ENCODE data around the gene ECSIT. TPM values are rescaled to one million over a fixed set of nuclear protein-coding genes. Genes with fewer than 3 reads are reported as not detected.

ECSIT gene
- total RNA-seq, 4 donors from 2014 or later, result 40.4 to 65.7 (median 57.8) TPM

GRCh38 chr19:11458236-11458900 lies 70.6 kb downstream of the ECSIT start:
- no peak for DNase-seq (ENCODE audit: low spot score in 2 of 2)
- WGBS, result 84% methylated on average over 19 of the region's 19 CpGs
- no peaks in the 10 kb centered on the region for H3K9me3 ChIP-seq
- H3K27me3 ChIP-seq, result peaks cover 18% of the 10 kb centered on the region
- no peak for TF ChIP-seq EP300 (IDR thresholded peaks at IDR 0.05)
- no peak for TF ChIP-seq POLR2AphosphoS5 (IDR thresholded peaks at IDR 0.05)
- TF ChIP-seq POLR2A (IDR thresholded peaks at IDR 0.05), result no peak
- TF ChIP-seq, protein P1, sequence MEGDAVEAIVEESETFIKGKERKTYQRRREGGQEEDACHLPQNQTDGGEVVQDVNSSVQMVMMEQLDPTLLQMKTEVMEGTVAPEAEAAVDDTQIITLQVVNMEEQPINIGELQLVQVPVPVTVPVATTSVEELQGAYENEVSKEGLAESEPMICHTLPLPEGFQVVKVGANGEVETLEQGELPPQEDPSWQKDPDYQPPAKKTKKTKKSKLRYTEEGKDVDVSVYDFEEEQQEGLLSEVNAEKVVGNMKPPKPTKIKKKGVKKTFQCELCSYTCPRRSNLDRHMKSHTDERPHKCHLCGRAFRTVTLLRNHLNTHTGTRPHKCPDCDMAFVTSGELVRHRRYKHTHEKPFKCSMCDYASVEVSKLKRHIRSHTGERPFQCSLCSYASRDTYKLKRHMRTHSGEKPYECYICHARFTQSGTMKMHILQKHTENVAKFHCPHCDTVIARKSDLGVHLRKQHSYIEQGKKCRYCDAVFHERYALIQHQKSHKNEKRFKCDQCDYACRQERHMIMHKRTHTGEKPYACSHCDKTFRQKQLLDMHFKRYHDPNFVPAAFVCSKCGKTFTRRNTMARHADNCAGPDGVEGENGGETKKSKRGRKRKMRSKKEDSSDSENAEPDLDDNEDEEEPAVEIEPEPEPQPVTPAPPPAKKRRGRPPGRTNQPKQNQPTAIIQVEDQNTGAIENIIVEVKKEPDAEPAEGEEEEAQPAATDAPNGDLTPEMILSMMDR (IDR thresholded peaks at IDR 0.05), result no peak
- no peak overlapping the region for H3K27ac ChIP-seq
- H3K4me3 ChIP-seq, result no peak overlapping the region
- no peaks in the 10 kb centered on the region for H3K36me3 ChIP-seq
- no peaks in the 10 kb centered on the region for H3K4me1 ChIP-seq

DNA sequence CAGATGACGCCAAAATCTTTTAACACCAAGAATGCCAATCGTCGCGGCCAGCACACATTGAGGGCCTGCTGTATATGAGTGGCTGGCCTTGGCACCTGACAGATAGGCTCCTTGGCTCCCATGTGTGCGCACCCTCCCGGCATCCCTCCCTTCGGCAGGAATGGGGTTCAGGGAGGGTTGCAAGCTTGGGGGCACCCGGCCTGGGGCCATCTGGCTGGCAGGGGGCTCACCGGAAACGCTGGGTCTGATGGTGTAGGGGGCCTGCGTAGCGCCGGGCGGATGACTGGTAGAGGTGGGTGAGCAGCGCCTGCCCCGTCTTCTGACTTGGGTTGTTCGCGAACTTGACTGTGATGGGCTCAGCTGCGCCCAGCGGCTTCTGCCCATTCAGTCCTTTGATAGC lies 71.1 kb downstream of the ECSIT start:
- DNase-seq (ENCODE audit: low spot score in 2 of 2), result no peak
- WGBS, result 88% methylated on average over 6 of the region's 20 CpGs
- TF ChIP-seq, protein P1 (IDR thresholded peaks at IDR 0.05), result no peak
- TF ChIP-seq POLR2AphosphoS5 (IDR thresholded peaks at IDR 0.05) (no peak), EP300 (IDR thresholded peaks at IDR 0.05) (no peak), POLR2A (IDR thresholded peaks at IDR 0.05) (no peak)
- H3K36me3 ChIP-seq, result no peaks in the 10 kb centered on the region
- H3K27ac ChIP-seq, result no peak overlapping the region
- no peaks in the 10 kb centered on the region for H3K4me1 ChIP-seq
- H3K9me3 ChIP-seq, result no peaks in the 10 kb centered on the region
- peaks cover 18% of the 10 kb centered on the region for H3K27me3 ChIP-seq
- no peak overlapping the region for H3K4me3 ChIP-seq

DNA sequence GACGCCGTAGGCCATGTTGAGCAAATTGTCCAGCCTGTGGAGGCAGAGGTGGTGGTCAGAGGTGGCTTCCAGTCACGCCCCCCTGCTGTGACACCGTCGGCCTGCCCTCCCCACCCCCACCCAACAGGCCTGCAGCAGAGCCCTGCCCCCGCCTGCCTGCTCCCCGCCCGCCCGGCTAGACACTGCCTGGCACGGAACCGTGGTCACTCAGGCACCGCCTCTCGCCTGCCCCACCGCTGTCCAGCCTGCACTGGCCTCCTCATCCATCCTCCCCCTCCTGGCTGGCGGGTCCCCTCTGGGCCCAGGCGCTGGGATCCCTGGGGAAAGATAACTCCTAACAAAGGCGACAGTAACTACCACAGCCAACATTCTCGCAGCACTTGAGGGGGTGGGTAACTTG lies 71.8 kb downstream of the ECSIT start:
- no peak overlapping the region for H3K4me3 ChIP-seq
- no peaks in the 10 kb centered on the region for H3K36me3 ChIP-seq
- DNase-seq (ENCODE audit: low spot score in 2 of 2), result no peak
- TF ChIP-seq, protein P1 (IDR thresholded peaks at IDR 0.05), result no peak
- TF ChIP-seq POLR2A (IDR thresholded peaks at IDR 0.05) (no peak), EP300 (IDR thresholded peaks at IDR 0.05) (no peak), POLR2AphosphoS5 (IDR thresholded peaks at IDR 0.05) (no peak)
- peaks cover 18% of the 10 kb centered on the region for H3K27me3 ChIP-seq
- no CpG with 5 or more reads among the region's 18 CpGs for WGBS
- H3K4me1 ChIP-seq, result no peaks in the 10 kb centered on the region
- H3K9me3 ChIP-seq, result no peaks in the 10 kb centered on the region
- no peak overlapping the region for H3K27ac ChIP-seq

- Histone ChIP-seq H3K4me1 (no peaks in the 10 kb centered on the region), H3K36me3 (no peaks in the 10 kb centered on the region), H3K9me3 (no peaks in the 10 kb centered on the region), H3K27me3 (peaks cover 18% of the 10 kb centered on the region), H3K4me3 (no peak overlapping the region), H3K27ac (no peak overlapping the region)
- no peak for DNase-seq (ENCODE audit: low spot score in 2 of 2)
- no peak for TF ChIP-seq POLR2AphosphoS5 (IDR thresholded peaks at IDR 0.05)
- TF ChIP-seq POLR2A (IDR thresholded peaks at IDR 0.05), result no peak
- TF ChIP-seq EP300 (IDR thresholded peaks at IDR 0.05), result no peak
- TF ChIP-seq, protein P1 (IDR thresholded peaks at IDR 0.05), result no peak
- 90% methylated on average over 7 of the region's 7 CpGs for WGBS
These were observed 72.3 kb downstream of the ECSIT start for GRCh38 chr19:11456659-11457058.

Other genes starting within 250 kb of the ECSIT start
- gene TSPAN16, start 233.0 kb downstream of the ECSIT start, total RNA-seq, result not detected
- 100 to 1,000 TPM in 2 of 4 donors, 10 to 100 TPM in 2; 68.7 to 132 (median 98.3) TPM for gene RAB3D, start 189.5 kb downstream of the ECSIT start, total RNA-seq
- gene TMEM205, start 182.9 kb downstream of the ECSIT start, total RNA-seq, result 100 to 1,000 TPM; 202 to 245 (median 207) TPM
- gene CCDC159, start 182.6 kb downstream of the ECSIT start, total RNA-seq, result 10 to 100 TPM in 3 of 4 donors, 1 to 10 TPM in 1; 8.0 to 58.3 (median 14.3) TPM
- 10 to 100 TPM; 18.9 to 32.1 (median 22.5) TPM for gene PLPPR2, start 173.7 kb downstream of the ECSIT start, total RNA-seq
- 1 to 10 TPM; 1.6 to 3.7 (median 2.6) TPM for gene SWSAP1, start 154.5 kb downstream of the ECSIT start, total RNA-seq
- gene EPOR, start 144.8 kb downstream of the ECSIT start, total RNA-seq, result 1 to 10 TPM; 1.2 to 5.1 (median 2.9) TPM
- gene RGL3, start 109.8 kb downstream of the ECSIT start, total RNA-seq, result 1 to 10 TPM; 1.4 to 4.3 (median 3.5) TPM
- gene ODAD3, start 94.0 kb downstream of the ECSIT start, total RNA-seq, result 1 to 10 TPM in 1 of 4 donors, under 1 TPM in 2, not detected in 1; 0.23 to 1.0 (median 0.48) TPM
- gene PRKCSH, start 93.5 kb downstream of the ECSIT start, total RNA-seq, result 100 to 1,000 TPM; 119 to 164 (median 124) TPM
- not detected for gene ELAVL3, start 48.1 kb downstream of the ECSIT start, total RNA-seq
- 10 to 100 TPM; 10.1 to 19.1 (median 11.8) TPM for gene ZNF653, start 23.3 kb downstream of the ECSIT start, total RNA-seq
- 10 to 100 TPM; 19.9 to 31.6 (median 24.2) TPM for gene CNN1, start 9.7 kb upstream of the ECSIT start, total RNA-seq
- gene ELOF1, start 30.1 kb upstream of the ECSIT start, total RNA-seq, result 10 to 100 TPM; 30.6 to 55.3 (median 41.1) TPM
- gene ACP5, start 48.5 kb upstream of the ECSIT start, total RNA-seq, result 10 to 100 TPM; 18.0 to 40.1 (median 32.8) TPM
- gene ZNF627, start 68.3 kb upstream of the ECSIT start, total RNA-seq, result 1 to 10 TPM; 6.1 to 8.9 (median 7.9) TPM
- gene ZNF823, start 209.8 kb upstream of the ECSIT start, total RNA-seq, result 10 to 100 TPM in 2 of 4 donors, 1 to 10 TPM in 2; 6.8 to 12.3 (median 10.1) TPM
- 1 to 10 TPM; 1.7 to 7.5 (median 3.9) TPM for gene ZNF441, start 237.9 kb upstream of the ECSIT start, total RNA-seq

Measured in suprapubic skin (tissue), 4 donors.